ENCODE data around the gene ATXN3L.

DNA sequence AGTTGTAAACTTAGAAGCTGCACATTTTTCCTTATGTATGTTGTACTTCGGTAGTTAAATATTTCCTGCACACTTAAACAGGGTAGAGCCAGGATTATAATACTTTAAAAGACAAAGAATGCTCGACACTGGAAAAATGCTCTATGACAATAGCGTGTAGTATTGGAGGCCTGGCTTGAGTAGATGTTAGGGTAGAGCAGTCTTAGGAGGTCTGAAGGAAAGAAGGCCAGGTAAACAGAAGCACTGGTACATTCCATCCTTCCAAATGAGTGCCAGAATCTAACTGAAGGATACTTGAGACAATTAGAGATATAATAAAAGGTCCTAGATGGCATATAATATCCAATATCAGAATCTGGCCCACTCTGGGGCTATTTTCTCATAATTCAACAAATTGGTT, 42.3 kb downstream of the ATXN3L start:
- TF ChIP-seq CTCF (IDR thresholded peaks at IDR 0.05), result no peak
- TF ChIP-seq POLR2A (IDR thresholded peaks at IDR 0.05), result no peak

Measured in ovary (tissue), 3 donors.